Activated CD8-positive, alpha-beta memory T cell treated with anti-CD3 and anti-CD28 coated beads, Interleukin-2, amount 10 ng/mL, durations not matched to agents 7 days and 5 days (primary cell): Measurements from ENCODE around the gene HSD17B13. TPM values are rescaled to one million over a fixed set of nuclear protein-coding genes. Genes with fewer than 3 reads are reported as not detected.

Experiments used
- ATAC-seq: fragments of 150-1000 bp; cut with Tn5 transposase; one replicate; pipeline ENCODE4 v1.10.0; 2021; ENCODE audit warnings: moderate library complexity
- CTCF ChIA-PET: fragments of 350-600 bp; sonication (Branson Sonifier 250); formaldehyde crosslinking; loops from one replicate; lab custom pipeline; 2021; ENCODE audit warnings: antibody characterized with exemption; lab: Charles Lee
- DNase-seq: peaks from one replicate; pipeline ENCODE4 v3.0.0-alpha.2; 2020
- H3K27ac Mint-ChIP-seq: one replicate; pipeline ENCODE4 v1.8.0; 2021; ENCODE audit warnings: mild to moderate bottlenecking, mixed read lengths
- H3K27me3 Mint-ChIP-seq: one replicate; pipeline ENCODE4 v1.8.0; 2021; ENCODE audit warnings: mixed read lengths
- H3K36me3 Mint-ChIP-seq: one replicate; pipeline ENCODE4 v1.8.0; 2021; ENCODE audit warnings: mild to moderate bottlenecking, mixed read lengths
- H3K4me1 Mint-ChIP-seq: one replicate; pipeline ENCODE4 v1.8.0; 2021; ENCODE audit warnings: mixed read lengths
- H3K4me3 Mint-ChIP-seq: one replicate; pipeline ENCODE4 v1.8.0; 2021; ENCODE audit warnings: mild to moderate bottlenecking, moderate library complexity, mixed read lengths
- H3K9me3 Mint-ChIP-seq: one replicate; pipeline ENCODE4 v1.8.0; 2022; ENCODE audit warnings: low read depth, mixed read lengths
- microRNA-seq: library from miRNA; unstranded; fragments of <30 nt; microRNA quantifications from one replicate; pipeline ENCODE4 v1.2.0, GENCODE V29; 2022
- total RNA-seq, 2 experiments: library from RNA; stranded (reverse); gene quantifications; one replicate each; pipeline ENCODE4 v1.2.3, GENCODE V29; 2021

HSD17B13 gene
- total RNA-seq, 2 experiments from 2014 or later: 0.09 to 0.29 TPM

DNA sequence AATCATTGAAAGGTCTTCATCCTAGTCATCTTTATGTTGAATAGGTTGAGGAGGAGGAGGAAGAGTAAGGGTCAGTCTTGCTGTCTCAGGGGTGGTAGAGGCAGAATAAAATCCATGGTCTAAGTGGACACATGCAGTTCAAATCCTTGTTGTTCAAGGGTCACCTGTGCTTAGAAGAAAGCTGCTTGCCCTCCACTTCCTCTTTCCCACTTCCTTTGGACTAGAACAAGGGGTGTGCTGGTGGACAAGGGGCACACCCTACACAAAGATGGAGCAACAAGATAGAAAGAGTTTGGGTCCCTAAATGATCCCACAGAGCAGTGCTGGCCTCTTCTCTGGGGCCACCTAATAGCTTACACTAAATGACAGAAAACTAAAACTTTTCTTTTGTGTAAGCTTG, 47.9 kb downstream of the HSD17B13 start:
- H3K9me3 Mint-ChIP-seq: no peaks in the 10 kb centered on the region
- peaks cover 19% of the 10 kb centered on the region for H3K27me3 Mint-ChIP-seq
- CTCF ChIA-PET: no interaction called here
- no peak overlapping the region for H3K27ac Mint-ChIP-seq
- no peak for ATAC-seq
- no peak overlapping the region for H3K4me3 Mint-ChIP-seq
- no peaks in the 10 kb centered on the region for H3K36me3 Mint-ChIP-seq
- no peak for DNase-seq
- no peaks in the 10 kb centered on the region for H3K4me1 Mint-ChIP-seq

DNA sequence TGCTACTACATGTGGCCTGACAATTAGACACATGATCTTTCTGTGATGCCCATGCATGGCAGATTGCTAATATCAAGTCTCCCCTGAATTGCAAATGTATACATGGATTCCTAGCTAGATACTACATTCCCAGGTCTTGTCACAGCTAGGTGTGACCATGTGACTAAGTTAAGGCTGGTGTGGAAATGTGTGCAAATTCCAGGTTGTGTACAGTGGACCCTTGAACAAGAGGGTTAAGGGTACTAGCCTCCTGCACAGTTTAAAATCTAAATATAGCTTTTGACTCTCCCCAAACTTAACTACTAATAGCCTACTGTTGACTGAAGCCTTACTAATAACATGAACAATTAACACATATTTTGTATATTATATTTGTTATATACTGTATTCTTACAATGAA, 48.4 kb downstream of the HSD17B13 start:
- CTCF ChIA-PET: no interaction called here
- Mint-ChIP-seq H3K27ac (no peak overlapping the region), H3K4me1 (no peaks in the 10 kb centered on the region), H3K9me3 (no peaks in the 10 kb centered on the region), H3K4me3 (no peak overlapping the region), H3K27me3 (peaks cover 19% of the 10 kb centered on the region), H3K36me3 (no peaks in the 10 kb centered on the region)
- ATAC-seq (no peak), DNase-seq (no peak)

- Mint-ChIP-seq H3K9me3 (no peaks in the 10 kb centered on the region), H3K4me3 (no peak overlapping the region), H3K27me3 (peaks cover 23% of the 10 kb centered on the region), H3K36me3 (no peaks in the 10 kb centered on the region), H3K27ac (no peak overlapping the region), H3K4me1 (no peaks in the 10 kb centered on the region)
- ATAC-seq (no peak), DNase-seq (no peak)
- CTCF ChIA-PET: interaction anchor here (1.0 kb wide), 1 partner anchor 198 kb away, joined by 4 read pairs; no protein-coding TSS in a partner anchor
Measured at GRCh38 chr4:87270825-87271224, 51.9 kb downstream of the HSD17B13 start.

DNA sequence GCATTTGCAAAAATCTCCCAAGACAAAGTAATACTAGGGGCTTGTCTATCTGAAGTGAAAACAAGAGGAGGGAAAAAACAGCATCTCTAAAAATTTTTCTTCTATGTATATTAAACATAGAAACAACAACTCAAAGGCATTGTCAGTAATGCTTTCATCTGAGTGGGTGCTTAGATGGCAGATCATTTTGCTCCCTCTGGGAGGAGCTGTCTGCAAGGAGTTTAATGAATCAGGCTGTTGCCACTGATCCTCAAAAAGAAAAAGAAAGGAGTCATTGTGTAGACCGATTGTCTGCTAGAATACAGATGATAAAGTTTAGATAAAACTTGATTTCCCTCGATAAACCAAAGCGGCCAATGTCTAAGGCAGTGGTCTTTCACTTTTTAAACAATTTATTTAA, 52.5 kb downstream of the HSD17B13 start:
- CTCF ChIA-PET: interaction anchor here (1.0 kb wide), 1 partner anchor 199 kb away, joined by 4 read pairs; no protein-coding TSS in a partner anchor
- Mint-ChIP-seq H3K4me1 (no peaks in the 10 kb centered on the region), H3K36me3 (no peaks in the 10 kb centered on the region), H3K27me3 (peaks cover 28% of the 10 kb centered on the region), H3K27ac (no peak overlapping the region), H3K4me3 (no peak overlapping the region), H3K9me3 (no peaks in the 10 kb centered on the region)
- no peak for DNase-seq
- no peak for ATAC-seq

DNA sequence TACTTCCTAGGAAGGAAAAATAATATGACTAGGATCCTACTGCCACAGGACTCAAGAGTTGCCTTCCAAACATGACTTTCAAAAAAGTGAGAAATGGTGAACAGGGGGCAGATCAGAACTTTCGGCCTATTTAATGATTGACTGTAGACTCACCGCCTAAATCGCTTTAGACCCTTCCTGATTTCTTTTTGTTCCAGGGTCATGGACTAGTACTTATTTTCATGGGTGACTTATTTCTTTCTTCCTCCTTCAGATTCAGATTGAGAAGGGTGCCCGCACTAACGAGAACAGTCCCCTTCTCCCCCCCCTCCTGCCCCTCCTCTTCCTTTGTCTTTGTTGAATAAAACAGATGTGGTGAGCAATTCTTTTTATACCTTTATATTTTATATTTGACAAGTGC, 54.3 kb downstream of the HSD17B13 start:
- CTCF ChIA-PET: no interaction called here
- H3K27me3 Mint-ChIP-seq: peaks cover 31% of the 10 kb centered on the region
- no peak for DNase-seq
- no peak overlapping the region for H3K4me3 Mint-ChIP-seq
- no peaks in the 10 kb centered on the region for H3K4me1 Mint-ChIP-seq
- no peaks in the 10 kb centered on the region for H3K36me3 Mint-ChIP-seq
- H3K27ac Mint-ChIP-seq: no peak overlapping the region
- ATAC-seq: no peak
- no peaks in the 10 kb centered on the region for H3K9me3 Mint-ChIP-seq

DNA sequence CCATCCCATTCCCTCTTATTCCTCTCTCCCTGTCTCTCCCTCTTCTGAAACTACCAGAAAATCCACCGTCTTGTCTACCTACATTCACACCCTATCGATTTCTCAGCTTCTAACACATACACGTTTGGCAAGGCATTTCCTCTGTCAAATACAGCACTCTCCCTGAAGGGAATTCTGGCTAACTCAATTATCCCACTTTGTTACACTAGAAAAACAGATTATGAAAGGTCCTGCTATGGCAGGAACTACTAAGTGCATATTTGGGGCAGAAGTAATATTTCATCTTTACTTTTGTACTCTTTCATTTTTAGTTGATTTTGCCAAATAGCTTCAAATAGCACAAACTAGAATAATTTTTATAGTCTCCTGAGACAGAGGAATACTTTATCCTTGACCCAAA, 55.7 kb downstream of the HSD17B13 start:
- no peaks in the 10 kb centered on the region for H3K36me3 Mint-ChIP-seq
- no peaks in the 10 kb centered on the region for H3K4me1 Mint-ChIP-seq
- H3K9me3 Mint-ChIP-seq: no peaks in the 10 kb centered on the region
- H3K27ac Mint-ChIP-seq: no peak overlapping the region
- CTCF ChIA-PET: interaction anchor here (0.7 kb wide), 1 partner anchor 678 kb away, joined by 3 read pairs; no protein-coding TSS in a partner anchor
- no peak overlapping the region for H3K4me3 Mint-ChIP-seq
- ATAC-seq (no peak), DNase-seq (no peak)
- peaks cover 26% of the 10 kb centered on the region for H3K27me3 Mint-ChIP-seq

DNA sequence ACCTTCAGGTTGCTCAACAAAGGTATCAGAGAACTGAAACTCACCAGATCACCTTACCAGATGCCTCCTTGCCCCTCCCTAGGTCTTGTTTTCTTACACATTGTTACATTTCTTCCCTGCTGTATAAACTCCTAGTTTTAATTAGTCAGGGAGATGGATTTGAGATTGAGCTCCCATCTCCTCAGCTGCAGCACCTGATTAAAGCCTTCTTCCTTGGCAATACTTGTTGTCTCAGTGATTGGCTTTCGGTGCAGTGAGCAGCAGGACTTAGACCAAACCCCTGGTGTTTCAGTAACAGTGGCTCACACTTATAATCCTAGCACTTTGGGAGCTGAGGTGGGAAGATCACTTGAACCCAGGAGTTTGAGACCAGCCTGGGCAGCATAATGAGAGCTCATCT, 59.8 kb downstream of the HSD17B13 start:
- no peaks in the 10 kb centered on the region for H3K36me3 Mint-ChIP-seq
- H3K27me3 Mint-ChIP-seq: peaks cover 25% of the 10 kb centered on the region
- H3K4me3 Mint-ChIP-seq: no peak overlapping the region
- H3K4me1 Mint-ChIP-seq: no peaks in the 10 kb centered on the region
- no peak for ATAC-seq
- DNase-seq: no peak
- H3K9me3 Mint-ChIP-seq: no peaks in the 10 kb centered on the region
- H3K27ac Mint-ChIP-seq: no peak overlapping the region
- CTCF ChIA-PET: no interaction called here

DNA sequence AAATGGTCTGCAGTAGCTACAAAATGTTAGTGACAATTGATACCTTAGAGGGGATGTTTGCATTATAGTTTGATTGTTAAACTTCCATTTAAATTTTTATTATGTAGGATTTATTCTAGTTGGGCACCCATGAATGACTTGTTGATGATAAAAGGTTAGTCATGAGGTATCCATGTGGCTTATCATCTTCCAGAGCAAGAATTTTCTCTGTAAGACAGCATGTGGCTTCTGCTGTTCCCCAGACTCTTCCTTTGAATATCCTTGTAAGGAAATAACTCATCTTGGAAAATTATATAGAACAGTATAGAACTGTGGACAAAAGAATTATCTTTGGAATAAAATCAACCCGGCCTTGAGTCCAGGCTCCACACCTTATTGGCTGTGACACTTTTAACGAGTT, 62.2 kb downstream of the HSD17B13 start:
- ATAC-seq (no peak), DNase-seq (no peak)
- no peaks in the 10 kb centered on the region for H3K4me1 Mint-ChIP-seq
- CTCF ChIA-PET: no interaction called here
- no peak overlapping the region for H3K4me3 Mint-ChIP-seq
- H3K27me3 Mint-ChIP-seq: peaks cover 20% of the 10 kb centered on the region
- H3K27ac Mint-ChIP-seq: no peak overlapping the region
- H3K36me3 Mint-ChIP-seq: no peaks in the 10 kb centered on the region
- peaks cover 3% of the 10 kb centered on the region for H3K9me3 Mint-ChIP-seq

GRCh38 chr4:87258677-87259076, 64.0 kb downstream of the HSD17B13 start:
- Mint-ChIP-seq H3K27ac (no peak overlapping the region), H3K4me1 (no peaks in the 10 kb centered on the region), H3K27me3 (peaks cover 13% of the 10 kb centered on the region), H3K9me3 (peaks cover 3% of the 10 kb centered on the region), H3K4me3 (no peak overlapping the region), H3K36me3 (no peaks in the 10 kb centered on the region)
- no peak for ATAC-seq
- CTCF ChIA-PET: no interaction called here
- no peak for DNase-seq

DNA sequence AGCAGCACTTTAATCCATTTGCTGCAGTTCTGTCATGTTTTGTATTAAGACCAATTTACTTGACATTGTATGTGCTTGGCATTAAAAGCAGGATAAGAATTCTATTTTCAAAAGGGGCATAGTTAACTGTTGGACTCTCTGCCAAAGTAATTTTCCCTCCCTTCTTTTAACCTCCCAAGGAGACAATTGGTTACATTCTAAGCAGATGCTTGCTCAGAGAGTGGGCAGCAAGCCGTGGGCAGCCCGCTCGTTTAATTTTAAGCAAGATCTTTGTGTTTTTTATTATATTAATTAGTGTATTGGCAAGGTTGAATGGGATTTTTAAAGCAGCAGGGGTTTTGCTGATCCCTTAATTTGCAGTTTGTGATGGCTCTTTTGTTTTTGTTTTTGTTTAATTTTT, 65.2 kb downstream of the HSD17B13 start:
- H3K9me3 Mint-ChIP-seq: peaks cover 3% of the 10 kb centered on the region
- no peak overlapping the region for H3K27ac Mint-ChIP-seq
- H3K27me3 Mint-ChIP-seq: peaks cover 9% of the 10 kb centered on the region
- DNase-seq (no peak), ATAC-seq (no peak)
- no peak overlapping the region for H3K4me3 Mint-ChIP-seq
- CTCF ChIA-PET: no interaction called here
- no peaks in the 10 kb centered on the region for H3K4me1 Mint-ChIP-seq
- no peaks in the 10 kb centered on the region for H3K36me3 Mint-ChIP-seq

- no peaks in the 10 kb centered on the region for H3K36me3 Mint-ChIP-seq
- H3K27me3 Mint-ChIP-seq: peaks cover 9% of the 10 kb centered on the region
- CTCF ChIA-PET: no interaction called here
- no peak for ATAC-seq
- peaks cover 3% of the 10 kb centered on the region for H3K9me3 Mint-ChIP-seq
- DNase-seq: no peak
- H3K4me1 Mint-ChIP-seq: no peaks in the 10 kb centered on the region
- H3K27ac Mint-ChIP-seq: no peak overlapping the region
- no peak overlapping the region for H3K4me3 Mint-ChIP-seq
Measured at GRCh38 chr4:87255755-87256154, 66.9 kb downstream of the HSD17B13 start.

Small RNA genes lying within 50 kb of the gene (microRNA-seq; reads per million reads assigned to microRNA genes)
- gene MIR5705: not detected

Other genes starting within 250 kb of the HSD17B13 start
- gene KLHL8, start 102.3 kb downstream of the HSD17B13 start, total RNA-seq: 10 to 100 TPM; 11.0 to 12.0 TPM
- 10 to 100 TPM; 30.0 to 31.9 TPM for gene HSD17B11, start 68.3 kb upstream of the HSD17B13 start, total RNA-seq
- 1 to 10 TPM; 8.1 to 9.6 TPM for gene NUDT9, start 99.7 kb upstream of the HSD17B13 start, total RNA-seq
- gene SPARCL1, start 206.5 kb upstream of the HSD17B13 start, total RNA-seq: not detected